Thymus (tissue), 11 donors: ENCODE results near the gene LEP. TPM values are rescaled to one million over a fixed set of nuclear protein-coding genes. Genes with fewer than 3 reads are reported as not detected.

ENCODE experiments used
- DNase-seq, 9 donors: peaks; one replicate each; pipeline ENCODE4 v3.0.0-alpha.2; 2013; ENCODE audit warnings: low spot score in 9 of 9, low read depth in 6 of 9, missing footprints in 1 of 9
- H3K27ac ChIP-seq, 2 donors: one replicate each; pipeline ENCODE4 v1.5.1; 2013; ENCODE audit warnings: control low read depth in 1 of 2, low read depth in 1 of 2, low read length in 1 of 2, mild to moderate bottlenecking in 1 of 2, moderate library complexity in 1 of 2
- H3K27me3 ChIP-seq, 2 donors: one replicate each; pipeline ENCODE4 v1.5.1; 2013; ENCODE audit warnings: low read length in 1 of 2; ENCODE audit not compliant: control insufficient read depth in 2 of 2, insufficient read depth in 1 of 2
- H3K36me3 ChIP-seq, 2 donors: one replicate each; pipeline ENCODE4 v1.5.1; 2013; ENCODE audit warnings: low read length in 1 of 2, mild to moderate bottlenecking in 1 of 2, moderate library complexity in 1 of 2; ENCODE audit not compliant: control insufficient read depth in 2 of 2, insufficient read depth in 2 of 2
- H3K4me1 ChIP-seq, 2 donors: one replicate each; pipeline ENCODE4 v1.5.1; 2013; ENCODE audit warnings: low read length in 2 of 2; ENCODE audit not compliant: control insufficient read depth in 2 of 2, insufficient read depth in 2 of 2
- H3K4me3 ChIP-seq, 2 donors: one replicate each; pipeline ENCODE4 v1.5.1; 2013; ENCODE audit warnings: low read length in 2 of 2, control low read depth in 1 of 2, mild to moderate bottlenecking in 1 of 2
- H3K9me3 ChIP-seq, 2 donors: one replicate each; pipeline ENCODE4 v1.5.1; 2013; ENCODE audit warnings: low read length in 1 of 2, mild to moderate bottlenecking in 1 of 2; ENCODE audit not compliant: control insufficient read depth in 2 of 2, insufficient read depth in 1 of 2
- WGBS: extraction: QIAGEN DNeasy Blood & Tissue Kit; methylation state at CpG from one replicate; pipeline ENCODE4 v1.1.7; 2013; 5-methylcytosine and 5-hydroxymethylcytosine counted together
- polyA plus RNA-seq: library from polyadenylated mRNA; stranded (reverse); fragments of 200-250 nt; gene quantifications from one replicate; pipeline ENCODE4 v1.2.3, GENCODE V29; 2013
- total RNA-seq: library from RNA; stranded (reverse); fragments of 120-200 nt; gene quantifications from one replicate; pipeline ENCODE4 v1.2.4, GENCODE V29; 2013
- donor health status: healthy.

The LEP gene
- total and polyA plus RNA-seq, 2 donors, result 0.05 TPM

- no peaks in the 10 kb centered on the region for H3K9me3 ChIP-seq
- H3K27ac ChIP-seq, result no peak overlapping the region
- peaks cover 0 to 28% of the 10 kb centered on the region in 2 donors for H3K27me3 ChIP-seq
- DNase-seq, result peak; percentile 44 to 83 (median 59)
- H3K36me3 ChIP-seq, result no peaks in the 10 kb centered on the region
- H3K4me1 ChIP-seq, result no peaks in the 10 kb centered on the region
- WGBS, result 54% methylated on average over 28 of the region's 28 CpGs
- H3K4me3 ChIP-seq, result no peak overlapping the region
Observed at GRCh38 chr7:128209229-128210035, 31.6 kb upstream of the LEP start.

DNA sequence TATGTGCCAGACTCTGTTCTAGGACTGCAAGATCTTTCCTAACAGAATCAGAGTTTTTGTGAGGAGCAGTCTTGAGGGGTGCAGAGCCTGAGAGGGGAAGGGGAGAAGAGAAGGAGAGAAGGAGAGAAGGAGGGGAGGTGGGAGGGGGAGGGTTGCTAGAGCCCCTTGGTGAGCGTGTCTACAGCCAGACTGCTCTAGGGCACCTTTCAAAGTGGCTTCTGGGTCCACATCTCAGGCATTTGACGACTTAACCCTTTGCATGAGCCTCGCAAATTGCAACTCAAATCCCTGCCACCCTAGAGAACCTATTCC lies 31.1 kb upstream of the LEP start:
- no peak overlapping the region for H3K27ac ChIP-seq
- H3K4me3 ChIP-seq, result no peak overlapping the region
- peaks cover 0 to 26% of the 10 kb centered on the region in 2 donors for H3K27me3 ChIP-seq
- H3K36me3 ChIP-seq, result no peaks in the 10 kb centered on the region
- WGBS, result 71% methylated on average over 3 of the region's 3 CpGs
- DNase-seq, result peak in 1 of 9 donors; percentile 3
- H3K4me1 ChIP-seq, result no peaks in the 10 kb centered on the region
- no peaks in the 10 kb centered on the region for H3K9me3 ChIP-seq

DNA sequence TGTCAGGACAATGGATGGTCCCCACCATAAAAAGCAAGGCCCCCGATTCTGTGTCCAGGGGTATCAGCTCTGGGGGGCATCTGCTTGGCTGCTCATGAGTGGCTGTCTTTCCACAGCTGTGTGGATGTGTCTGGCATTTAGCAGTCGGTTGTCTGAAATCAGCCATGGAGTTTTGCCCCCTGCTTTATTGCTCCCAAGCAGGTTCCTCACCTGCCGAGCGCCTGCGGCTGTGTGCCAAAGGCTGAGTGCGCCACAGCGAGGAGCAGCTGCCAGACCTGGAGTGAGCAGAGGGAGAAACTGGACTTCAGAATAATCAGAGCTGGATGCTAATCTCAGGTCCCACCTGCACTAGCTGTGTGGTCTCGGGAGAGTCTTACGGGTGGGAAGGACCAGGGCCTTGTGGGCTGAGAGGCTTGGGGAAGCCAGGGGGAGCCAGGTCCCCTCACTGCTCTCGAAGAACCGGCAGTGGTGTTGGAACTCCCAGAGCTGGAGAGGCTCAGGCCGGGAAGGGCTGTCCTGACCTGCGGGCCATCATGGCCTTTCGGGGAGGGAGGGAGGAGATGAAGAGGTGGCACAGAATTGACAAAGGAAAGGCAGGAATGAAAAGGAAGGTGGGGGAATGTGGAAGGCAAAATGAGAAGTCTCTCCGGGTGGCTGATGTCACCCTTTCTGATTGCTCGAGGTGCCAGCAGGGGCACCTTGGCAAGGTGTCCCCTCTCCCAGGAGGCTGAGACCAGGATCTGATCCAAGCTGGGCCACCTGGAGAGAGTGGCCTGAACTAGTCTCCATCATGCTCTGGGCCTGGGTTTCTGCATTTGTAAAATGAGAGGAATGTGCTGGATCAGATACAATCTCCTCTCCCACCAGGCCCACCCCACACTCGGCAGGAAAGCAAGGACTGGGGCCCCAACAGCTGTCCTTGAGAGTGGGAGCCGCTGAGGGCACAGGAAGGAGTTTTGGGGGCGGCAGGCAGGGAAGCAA lies 30.2 kb upstream of the LEP start:
- 94% methylated on average over 19 of the region's 19 CpGs for WGBS
- Histone ChIP-seq H3K27me3 (peaks cover 0 to 23% of the 10 kb centered on the region in 2 donors), H3K4me3 (no peak overlapping the region), H3K4me1 (no peaks in the 10 kb centered on the region), H3K9me3 (no peaks in the 10 kb centered on the region), H3K27ac (no peak overlapping the region), H3K36me3 (no peaks in the 10 kb centered on the region)
- DNase-seq, result no peak

- no peak overlapping the region for H3K4me3 ChIP-seq
- H3K27me3 ChIP-seq, result peaks cover 0 to 15% of the 10 kb centered on the region in 2 donors
- H3K9me3 ChIP-seq, result no peaks in the 10 kb centered on the region
- no peaks in the 10 kb centered on the region for H3K36me3 ChIP-seq
- no peak for DNase-seq
- no peak overlapping the region for H3K27ac ChIP-seq
- WGBS, result 96% methylated on average over 4 of the region's 4 CpGs
- no peaks in the 10 kb centered on the region for H3K4me1 ChIP-seq
Observed at GRCh38 chr7:128211626-128212025, 29.5 kb upstream of the LEP start.

DNA sequence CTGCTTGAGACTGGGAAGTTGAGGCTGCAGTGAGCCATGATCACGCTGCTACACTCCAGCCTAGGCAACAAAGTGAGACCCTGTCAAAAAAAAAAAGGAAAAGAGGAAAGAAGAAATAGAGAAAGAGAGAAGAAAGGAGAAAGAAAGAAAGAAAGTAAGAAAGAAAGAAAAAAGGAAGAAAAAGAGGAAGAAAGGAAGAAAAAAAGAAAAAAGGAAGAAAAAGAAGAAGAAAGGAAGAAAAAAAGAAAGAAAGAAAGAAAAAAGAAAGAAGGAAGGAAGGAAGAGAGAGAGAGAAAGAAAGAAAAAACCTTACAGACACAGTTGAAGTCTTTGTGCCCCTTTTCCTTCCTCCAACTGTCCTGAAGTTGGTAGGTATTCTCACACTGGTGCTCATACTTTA lies 26.6 kb upstream of the LEP start:
- no peak overlapping the region for H3K4me3 ChIP-seq
- H3K36me3 ChIP-seq, result no peaks in the 10 kb centered on the region
- peaks cover 0 to 6% of the 10 kb centered on the region in 2 donors for H3K27me3 ChIP-seq
- DNase-seq, result no peak
- no peaks in the 10 kb centered on the region for H3K4me1 ChIP-seq
- no peak overlapping the region for H3K27ac ChIP-seq
- WGBS, result 98% methylated on average over 1 of the region's 1 CpG
- H3K9me3 ChIP-seq, result no peaks in the 10 kb centered on the region

DNA sequence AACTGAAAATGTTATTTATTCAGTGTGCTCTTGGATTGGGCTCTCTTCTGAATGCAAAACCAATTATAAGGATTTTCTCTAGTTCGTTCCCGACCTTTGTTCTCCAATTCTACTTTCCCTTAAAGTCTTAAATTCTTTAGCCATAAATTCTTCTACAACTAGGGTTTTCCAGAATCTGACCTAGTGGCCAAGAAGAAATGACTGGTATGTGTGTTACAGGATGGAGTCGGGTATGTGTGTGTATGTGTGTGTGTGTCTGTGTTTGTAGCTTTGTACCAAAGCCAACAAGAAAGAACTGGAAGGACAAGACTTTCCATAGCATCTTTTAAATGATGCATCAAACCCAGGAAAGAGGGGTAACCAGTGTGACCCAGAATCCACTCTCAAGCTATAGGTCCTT lies 25.8 kb upstream of the LEP start:
- H3K27me3 ChIP-seq, result peaks cover 0 to 6% of the 10 kb centered on the region in 2 donors
- no peak overlapping the region for H3K4me3 ChIP-seq
- H3K27ac ChIP-seq, result no peak overlapping the region
- no peaks in the 10 kb centered on the region for H3K36me3 ChIP-seq
- no peak for DNase-seq
- H3K4me1 ChIP-seq, result no peaks in the 10 kb centered on the region
- WGBS, result 96% methylated on average over 3 of the region's 3 CpGs
- H3K9me3 ChIP-seq, result no peaks in the 10 kb centered on the region

GRCh38 chr7:128215739-128216138 lies 25.3 kb upstream of the LEP start:
- 88% methylated on average over 1 of the region's 1 CpG for WGBS
- Histone ChIP-seq H3K9me3 (no peaks in the 10 kb centered on the region), H3K27me3 (peaks cover 0 to 6% of the 10 kb centered on the region in 2 donors), H3K27ac (no peak overlapping the region), H3K4me3 (no peak overlapping the region), H3K4me1 (no peaks in the 10 kb centered on the region), H3K36me3 (no peaks in the 10 kb centered on the region)
- DNase-seq, result no peak

DNA sequence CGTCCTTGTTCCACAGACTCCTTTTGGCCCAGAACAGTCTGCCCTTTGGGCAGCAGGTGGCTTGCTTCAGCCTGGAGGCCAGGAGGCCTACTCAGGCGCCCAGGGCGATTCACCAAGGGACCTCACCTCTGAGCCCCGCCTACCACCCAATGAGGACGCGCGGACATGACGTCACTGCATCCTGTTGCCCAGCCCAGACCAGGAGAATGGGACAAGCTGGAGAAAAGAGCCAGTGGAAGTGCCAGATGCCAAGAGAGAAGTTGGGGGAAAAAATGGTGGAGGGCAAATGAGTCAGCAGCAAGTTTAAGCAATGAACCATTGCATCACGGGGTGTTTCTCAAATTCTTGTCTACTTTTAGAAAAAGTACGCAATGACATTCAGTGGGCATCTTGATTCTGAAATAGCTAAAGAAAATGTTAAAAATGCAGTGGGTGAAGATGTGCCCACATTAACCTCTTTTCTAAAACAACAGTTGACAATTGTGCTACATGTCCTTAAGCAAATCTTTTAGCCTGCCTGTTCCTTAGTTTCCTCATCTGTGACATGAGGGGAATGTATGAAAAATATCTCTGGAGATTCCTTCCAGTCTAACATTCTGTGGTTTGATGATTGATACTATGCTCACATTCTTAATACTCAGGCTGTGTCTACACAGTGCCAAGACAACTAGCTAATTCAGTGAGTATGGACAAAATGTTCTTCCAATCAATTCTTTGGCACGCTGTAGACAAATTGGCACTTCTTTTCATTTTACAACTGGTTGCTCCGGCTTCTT lies 23.9 kb upstream of the LEP start:
- Histone ChIP-seq H3K4me1 (no peaks in the 10 kb centered on the region), H3K36me3 (no peaks in the 10 kb centered on the region), H3K27ac (no peak overlapping the region), H3K9me3 (no peaks in the 10 kb centered on the region), H3K27me3 (peaks cover 0 to 2% of the 10 kb centered on the region in 2 donors), H3K4me3 (no peak overlapping the region)
- no peak for DNase-seq
- 97% methylated on average over 12 of the region's 12 CpGs for WGBS
